Measurements from ENCODE around the gene L1CAM. TPM values are rescaled to one million over a fixed set of nuclear protein-coding genes. Genes with fewer than 3 reads are reported as not detected.

Gene L1CAM
- polyA plus RNA-seq, 4 donors: 0.54 to 16.3 (median 2.1) TPM; not detected in 1

- H3K27ac ChIP-seq (ENCODE audit: low read depth in 1 of 3, low read length in 2 of 3): peak overlapping the region; percentile 95 to 100 (median 99)
- no peaks in the 10 kb centered on the region for H3K27me3 ChIP-seq (ENCODE audit: control insufficient read depth in 3 of 3, insufficient read depth in 3 of 3, low read length in 3 of 3)
- DNase-seq: peak; percentile 54 to 67
- no peaks in the 10 kb centered on the region for H3K9me3 ChIP-seq (ENCODE audit: control insufficient read depth in 2 of 2, insufficient read depth in 1 of 2, low read depth in 1 of 2, low read length in 1 of 2)
- 3 to 29% (median 11%) methylated on average over 20 to 29 of the region's 31 CpGs for WGBS, 3 donors
- peaks cover 0 to 29% (median 3%) of the 10 kb centered on the region in 3 donors for H3K36me3 ChIP-seq (ENCODE audit: control insufficient read depth in 3 of 3, insufficient read depth in 2 of 3, low read depth in 1 of 3, low read length in 3 of 3)
- H3K4me1 ChIP-seq (ENCODE audit: control insufficient read depth in 3 of 3, insufficient read depth in 2 of 3, low read depth in 1 of 3, low read length in 2 of 3): peaks cover 0 to 30% (median 0%) of the 10 kb centered on the region in 3 donors
- no peak for FAIRE-seq
- H3K4me3 ChIP-seq (ENCODE audit: low read depth in 1 of 3, low read length in 3 of 3): peak overlapping the region; percentile 52 to 71 (median 57)
Observed at GRCh38 chrX:153926858-153927671, 41.1 kb upstream of the L1CAM start.

DNA sequence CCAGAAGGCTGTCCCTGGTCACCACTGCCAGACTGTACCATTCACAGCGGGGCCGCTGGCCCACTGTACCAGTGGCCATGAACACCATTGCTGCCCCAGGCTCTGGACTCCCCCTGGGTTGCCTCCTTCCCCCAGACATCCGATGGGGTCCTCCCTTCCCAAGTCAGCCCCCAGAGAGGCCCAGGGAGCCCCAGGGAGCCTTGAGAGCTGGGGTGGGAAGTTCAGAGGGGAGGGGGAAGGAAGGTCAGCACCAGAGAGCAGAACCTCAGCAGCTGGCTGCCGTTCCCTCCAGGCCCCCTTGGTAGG lies 40.5 kb upstream of the L1CAM start:
- peak overlapping the region; percentile 95 to 100 (median 99) for H3K27ac ChIP-seq (ENCODE audit: low read depth in 1 of 3, low read length in 2 of 3)
- FAIRE-seq (no peak), DNase-seq (peak in 1 of 2 donors; percentile 43)
- no peaks in the 10 kb centered on the region for H3K9me3 ChIP-seq (ENCODE audit: control insufficient read depth in 2 of 2, insufficient read depth in 1 of 2, low read depth in 1 of 2, low read length in 1 of 2)
- peaks cover 0 to 33% (median 0%) of the 10 kb centered on the region in 3 donors for H3K4me1 ChIP-seq (ENCODE audit: control insufficient read depth in 3 of 3, insufficient read depth in 2 of 3, low read depth in 1 of 3, low read length in 2 of 3)
- no peaks in the 10 kb centered on the region for H3K27me3 ChIP-seq (ENCODE audit: control insufficient read depth in 3 of 3, insufficient read depth in 3 of 3, low read length in 3 of 3)
- peak overlapping the region; percentile 52 to 71 (median 52) for H3K4me3 ChIP-seq (ENCODE audit: low read depth in 1 of 3, low read length in 3 of 3)
- H3K36me3 ChIP-seq (ENCODE audit: control insufficient read depth in 3 of 3, insufficient read depth in 2 of 3, low read depth in 1 of 3, low read length in 3 of 3): peaks cover 0 to 23% (median 3%) of the 10 kb centered on the region in 3 donors
- 13 to 42% (median 16%) methylated on average over 4 of the region's 4 CpGs for WGBS, 3 donors

- Histone ChIP-seq H3K9me3 (ENCODE audit: control insufficient read depth in 2 of 2, insufficient read depth in 1 of 2, low read depth in 1 of 2, low read length in 1 of 2) (no peaks in the 10 kb centered on the region), H3K27ac (ENCODE audit: low read depth in 1 of 3, low read length in 2 of 3) (peak within 1 kb of the TSS; percentile 95 to 100 (median 99)), H3K4me3 (ENCODE audit: low read depth in 1 of 3, low read length in 3 of 3) (peak within 1 kb of the TSS; percentile 52 to 71 (median 52)), H3K27me3 (ENCODE audit: control insufficient read depth in 3 of 3, insufficient read depth in 3 of 3, low read length in 3 of 3) (no peaks in the 10 kb centered on the region), H3K4me1 (ENCODE audit: control insufficient read depth in 3 of 3, insufficient read depth in 2 of 3, low read depth in 1 of 3, low read length in 2 of 3) (peaks cover 0 to 35% (median 0%) of the 10 kb centered on the region in 3 donors), H3K36me3 (ENCODE audit: control insufficient read depth in 3 of 3, insufficient read depth in 2 of 3, low read depth in 1 of 3, low read length in 3 of 3) (peaks cover 0 to 22% (median 0%) of the 10 kb centered on the region in 3 donors)
- FAIRE-seq (no peak), DNase-seq (peak in 1 of 2 donors; percentile 30)
- 10 to 40% (median 31%) methylated on average over 24 to 58 of the region's 59 CpGs for WGBS, 3 donors
Observed at GRCh38 chrX:153925739-153926551, 40.0 kb upstream of the L1CAM start, which contains the start of gene ARHGAP4. Gene ARHGAP4 (minus strand): TSS chrX:153926264. CDS start chrX:153926202, 62 bp downstream.

GRCh38 chrX:153925387-153925738 lies 39.4 kb upstream of the L1CAM start:
- no peaks in the 10 kb centered on the region for H3K9me3 ChIP-seq (ENCODE audit: control insufficient read depth in 2 of 2, insufficient read depth in 1 of 2, low read depth in 1 of 2, low read length in 1 of 2)
- peak overlapping the region in 2 of 3 donors; percentile 28 to 52 for H3K4me3 ChIP-seq (ENCODE audit: low read depth in 1 of 3, low read length in 3 of 3)
- DNase-seq (no peak), FAIRE-seq (no peak)
- H3K36me3 ChIP-seq (ENCODE audit: control insufficient read depth in 3 of 3, insufficient read depth in 2 of 3, low read depth in 1 of 3, low read length in 3 of 3): peaks cover 0 to 21% (median 0%) of the 10 kb centered on the region in 3 donors
- peak overlapping the region in 2 of 3 donors; percentile 41 to 100 for H3K27ac ChIP-seq (ENCODE audit: low read depth in 1 of 3, low read length in 2 of 3)
- H3K4me1 ChIP-seq (ENCODE audit: control insufficient read depth in 3 of 3, insufficient read depth in 2 of 3, low read depth in 1 of 3, low read length in 2 of 3): peaks cover 0 to 35% (median 0%) of the 10 kb centered on the region in 3 donors
- 66 to 82% (median 74%) methylated on average over 4 of the region's 4 CpGs for WGBS, 3 donors
- H3K27me3 ChIP-seq (ENCODE audit: control insufficient read depth in 3 of 3, insufficient read depth in 3 of 3, low read length in 3 of 3): no peaks in the 10 kb centered on the region

GRCh38 chrX:153924149-153924861 lies 38.3 kb upstream of the L1CAM start:
- peak; percentile 37 to 51 for DNase-seq
- no peaks in the 10 kb centered on the region for H3K9me3 ChIP-seq (ENCODE audit: control insufficient read depth in 2 of 2, insufficient read depth in 1 of 2, low read depth in 1 of 2, low read length in 1 of 2)
- FAIRE-seq: no peak
- 15 to 39% (median 25%) methylated on average over 14 of the region's 14 CpGs for WGBS, 3 donors
- peaks cover 0 to 14% (median 0%) of the 10 kb centered on the region in 3 donors for H3K36me3 ChIP-seq (ENCODE audit: control insufficient read depth in 3 of 3, insufficient read depth in 2 of 3, low read depth in 1 of 3, low read length in 3 of 3)
- H3K27me3 ChIP-seq (ENCODE audit: control insufficient read depth in 3 of 3, insufficient read depth in 3 of 3, low read length in 3 of 3): no peaks in the 10 kb centered on the region
- no peak overlapping the region for H3K4me3 ChIP-seq (ENCODE audit: low read depth in 1 of 3, low read length in 3 of 3)
- peak overlapping the region in 2 of 3 donors; percentile 28 to 100 for H3K27ac ChIP-seq (ENCODE audit: low read depth in 1 of 3, low read length in 2 of 3)
- H3K4me1 ChIP-seq (ENCODE audit: control insufficient read depth in 3 of 3, insufficient read depth in 2 of 3, low read depth in 1 of 3, low read length in 2 of 3): peaks cover 0 to 35% (median 0%) of the 10 kb centered on the region in 3 donors

DNA sequence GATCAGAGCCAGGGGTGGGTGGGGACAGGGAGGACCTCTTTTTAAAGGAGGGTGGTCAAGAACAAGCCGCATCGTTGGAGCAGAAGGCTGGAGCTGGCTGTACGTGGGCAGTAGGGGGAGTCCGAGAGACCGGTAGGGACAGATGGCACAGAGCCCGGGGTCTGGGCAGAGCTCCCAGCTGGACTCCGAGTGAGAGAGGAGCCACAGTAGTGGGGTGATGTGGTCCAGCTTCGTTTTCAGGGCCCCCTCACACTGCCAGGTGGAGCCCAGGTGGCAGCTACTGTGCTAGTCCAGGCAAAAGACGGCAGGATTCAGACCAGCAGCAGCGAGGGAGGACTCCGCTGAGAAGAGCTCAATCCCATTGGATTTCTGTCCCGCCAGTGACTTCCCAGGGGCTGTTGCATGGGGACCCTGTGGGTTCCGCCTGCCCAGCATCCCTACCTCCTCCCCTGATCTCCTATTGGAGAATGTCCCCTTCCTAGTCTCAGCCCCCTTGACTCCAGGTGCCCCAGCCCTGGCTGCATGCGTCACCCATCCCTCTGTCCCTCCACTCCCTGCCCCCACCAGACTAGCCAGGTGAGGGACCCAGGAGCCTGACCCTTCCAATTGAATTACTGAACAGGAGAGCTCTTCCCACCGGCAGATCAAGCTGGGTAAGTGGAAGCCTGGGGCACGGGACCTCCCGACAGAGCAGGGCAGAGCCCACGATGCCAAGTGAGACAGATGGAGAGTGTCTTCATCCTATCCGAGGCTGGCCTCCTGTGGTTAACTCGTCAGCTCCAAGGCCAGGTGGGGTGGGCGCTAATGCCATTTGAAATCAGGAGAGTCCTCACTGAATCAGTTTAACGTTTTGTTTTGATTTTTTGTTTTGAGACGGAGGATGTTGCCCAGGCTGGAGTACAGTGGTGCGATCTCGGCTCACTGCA lies 37.2 kb upstream of the L1CAM start:
- Histone ChIP-seq H3K27me3 (ENCODE audit: control insufficient read depth in 3 of 3, insufficient read depth in 3 of 3, low read length in 3 of 3) (no peaks in the 10 kb centered on the region), H3K9me3 (ENCODE audit: control insufficient read depth in 2 of 2, insufficient read depth in 1 of 2, low read depth in 1 of 2, low read length in 1 of 2) (no peaks in the 10 kb centered on the region), H3K4me1 (ENCODE audit: control insufficient read depth in 3 of 3, insufficient read depth in 2 of 3, low read depth in 1 of 3, low read length in 2 of 3) (peaks cover 0 to 31% (median 0%) of the 10 kb centered on the region in 3 donors), H3K36me3 (ENCODE audit: control insufficient read depth in 3 of 3, insufficient read depth in 2 of 3, low read depth in 1 of 3, low read length in 3 of 3) (peaks cover 0 to 17% (median 0%) of the 10 kb centered on the region in 3 donors), H3K4me3 (ENCODE audit: low read depth in 1 of 3, low read length in 3 of 3) (no peak overlapping the region), H3K27ac (ENCODE audit: low read depth in 1 of 3, low read length in 2 of 3) (peak overlapping the region in 1 of 3 donors; percentile 9)
- WGBS, 3 donors: 50 to 59% (median 52%) methylated on average over 19 to 25 of the region's 25 CpGs
- DNase-seq: no peak
- FAIRE-seq: no peak

DNA sequence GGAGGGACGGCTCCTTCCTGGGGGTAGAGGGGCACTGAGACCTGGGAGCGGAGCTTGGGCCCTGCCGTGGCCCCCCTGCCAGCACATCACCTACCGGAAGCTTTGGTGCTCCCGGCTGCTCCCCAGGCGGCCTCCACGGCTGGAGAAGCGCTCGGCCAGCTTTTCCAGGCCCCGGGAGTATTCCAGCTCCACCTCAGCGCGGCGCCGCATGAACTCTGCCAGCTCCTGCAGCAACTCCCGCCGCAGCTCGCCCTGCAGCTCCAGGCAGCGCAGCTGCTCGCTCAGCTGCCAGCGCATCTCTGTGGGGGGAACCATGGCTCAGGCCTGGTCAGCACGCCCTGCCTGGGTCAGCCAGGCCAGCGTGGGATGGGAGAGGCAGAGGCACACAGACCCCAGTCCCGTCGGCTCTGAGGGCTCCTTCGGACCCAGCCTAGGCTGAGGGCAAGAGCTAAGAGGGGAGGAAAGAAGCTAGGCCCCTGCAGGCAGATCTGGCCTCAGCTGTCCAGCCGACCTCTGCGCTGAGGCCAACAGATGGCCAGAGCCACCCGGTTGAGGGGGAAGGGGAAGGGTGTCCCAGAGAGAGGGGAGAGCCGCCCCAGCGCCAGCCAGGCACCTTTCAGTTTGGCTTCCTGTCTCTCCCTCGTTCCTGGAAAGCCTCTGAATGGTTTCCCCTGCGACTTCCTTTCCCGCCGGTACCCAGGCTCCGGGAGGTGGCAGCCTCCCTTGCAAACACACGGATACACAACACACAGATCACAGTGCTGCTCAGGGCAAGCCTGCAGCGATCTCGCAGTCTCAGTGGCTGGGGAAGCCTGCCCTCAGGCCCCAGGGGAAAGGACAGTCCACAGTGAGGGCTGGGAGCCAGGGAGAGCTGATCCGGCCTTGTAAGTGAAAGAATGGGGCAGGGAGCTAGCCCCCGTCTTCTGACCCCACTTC lies 35.8 kb upstream of the L1CAM start:
- DNase-seq: no peak
- Histone ChIP-seq H3K4me1 (ENCODE audit: control insufficient read depth in 3 of 3, insufficient read depth in 2 of 3, low read depth in 1 of 3, low read length in 2 of 3) (peaks cover 0 to 25% (median 0%) of the 10 kb centered on the region in 3 donors), H3K4me3 (ENCODE audit: low read depth in 1 of 3, low read length in 3 of 3) (no peak overlapping the region), H3K36me3 (ENCODE audit: control insufficient read depth in 3 of 3, insufficient read depth in 2 of 3, low read depth in 1 of 3, low read length in 3 of 3) (peaks cover 0 to 17% (median 0%) of the 10 kb centered on the region in 3 donors), H3K9me3 (ENCODE audit: control insufficient read depth in 2 of 2, insufficient read depth in 1 of 2, low read depth in 1 of 2, low read length in 1 of 2) (no peaks in the 10 kb centered on the region), H3K27me3 (ENCODE audit: control insufficient read depth in 3 of 3, insufficient read depth in 3 of 3, low read length in 3 of 3) (no peaks in the 10 kb centered on the region), H3K27ac (ENCODE audit: low read depth in 1 of 3, low read length in 2 of 3) (peak overlapping the region in 1 of 3 donors; percentile 17)
- 56 to 82% (median 71%) methylated on average over 13 to 40 of the region's 40 CpGs for WGBS, 3 donors
- no peak for FAIRE-seq
